Femur (tissue), 1 donor: ENCODE measurements around the gene PLPPR4.
"Not testable (repeated sequence)": the region's sequence is repeated elsewhere in the genome, so short reads cannot be mapped to it uniquely, and the experiment has no call there.

ENCODE experiments used
- DNase-seq: peaks from one replicate; pipeline ENCODE4 v3.0.0-alpha.2; 2017

The PLPPR4 gene

DNA sequence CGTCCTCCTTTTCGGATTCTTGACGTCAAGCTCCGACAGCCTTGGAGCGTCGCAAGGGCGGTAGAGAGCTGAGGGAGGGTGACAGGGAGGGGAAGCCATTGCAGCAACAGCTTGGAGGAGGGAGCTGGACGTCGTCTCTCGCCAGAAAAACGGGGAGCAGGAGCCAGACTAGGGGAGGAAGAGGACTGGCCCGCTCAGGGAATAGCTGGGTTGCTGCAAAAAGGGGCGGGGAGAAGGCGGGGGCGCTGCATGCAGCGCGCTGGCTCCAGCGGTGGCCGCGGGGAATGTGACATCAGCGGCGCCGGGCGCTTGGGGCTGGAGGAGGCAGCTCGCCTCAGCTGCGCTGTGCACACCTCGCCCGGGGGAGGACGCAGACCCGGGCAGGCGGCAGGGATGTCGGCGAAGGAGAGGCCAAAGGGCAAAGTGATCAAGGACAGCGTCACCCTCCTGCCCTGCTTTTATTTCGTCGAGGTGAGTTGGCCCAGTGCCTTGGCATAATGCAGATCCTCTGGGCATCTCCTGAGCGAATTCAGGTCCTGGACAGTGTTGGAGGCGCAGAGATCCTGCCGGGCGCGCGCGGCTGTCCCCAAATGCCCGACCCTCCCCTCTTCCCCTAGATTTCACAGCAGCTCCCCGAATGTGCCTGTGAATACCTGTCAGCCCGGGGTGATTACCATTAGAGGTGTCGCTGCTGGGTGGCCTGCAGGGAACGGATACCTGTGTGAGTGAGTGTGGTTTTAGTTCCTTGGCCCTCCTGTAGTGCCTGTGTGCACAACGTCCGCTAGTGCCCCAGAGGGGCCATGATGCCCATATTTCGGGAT lies at the start of gene PLPPR4:
TSS of gene PLPPR4 (plus strand) at position 292 of the 821 bp plus-strand sequence. CDS start at position 394, 102 bp downstream.
- DNase-seq = peak; percentile 81

- DNase-seq = no peak
Observed at GRCh38 chr1:99216956-99217355, 47.3 kb upstream of the PLPPR4 start.

GRCh38 chr1:99217599-99217998 lies 46.7 kb upstream of the PLPPR4 start:
- no peak for DNase-seq

DNA sequence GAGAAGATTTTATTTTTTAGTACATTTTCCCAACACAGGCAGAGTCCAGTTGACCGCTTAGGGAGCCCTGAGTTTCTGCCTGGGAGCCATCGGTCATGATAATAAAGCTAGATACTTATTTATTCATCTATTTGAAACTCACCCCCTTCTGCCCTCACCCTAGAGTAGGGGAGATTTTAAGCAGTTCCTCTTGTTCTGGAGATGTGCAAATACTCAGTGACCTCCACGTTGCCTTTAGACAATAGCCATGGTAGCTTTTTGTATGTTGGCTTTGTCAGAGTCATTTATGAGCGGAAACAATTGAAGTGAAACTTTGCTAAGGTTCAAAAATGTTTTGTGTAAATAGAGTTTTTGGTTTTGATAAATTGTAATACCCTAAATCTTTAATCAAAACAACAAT lies 45.7 kb upstream of the PLPPR4 start:
- no peak for DNase-seq

DNA sequence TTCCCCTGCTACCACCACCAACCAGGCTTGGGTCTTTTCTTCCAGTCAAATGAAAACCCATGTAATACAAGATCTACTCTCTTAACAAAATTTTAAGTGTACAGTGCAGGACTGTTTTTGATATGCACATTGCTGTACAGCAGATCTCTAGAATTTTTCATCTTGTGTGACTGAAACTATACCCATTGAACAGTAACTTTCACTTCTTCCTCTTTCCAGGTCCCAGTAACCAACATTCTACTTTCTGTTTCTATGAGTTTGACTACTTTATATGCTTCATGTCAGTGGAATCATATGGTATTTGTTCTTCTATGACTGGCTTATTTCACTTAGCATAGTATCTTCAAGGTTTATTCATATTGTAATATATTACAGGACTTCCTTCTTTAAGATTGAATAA lies 45.3 kb upstream of the PLPPR4 start:
- DNase-seq = no peak

GRCh38 chr1:99227056-99227897 lies 37.0 kb upstream of the PLPPR4 start:
- DNase-seq = no peak

GRCh38 chr1:99228153-99228552 lies 36.1 kb upstream of the PLPPR4 start:
- no peak for DNase-seq

- no peak for DNase-seq
Observed at GRCh38 chr1:99229122-99229521, 35.2 kb upstream of the PLPPR4 start.

DNA sequence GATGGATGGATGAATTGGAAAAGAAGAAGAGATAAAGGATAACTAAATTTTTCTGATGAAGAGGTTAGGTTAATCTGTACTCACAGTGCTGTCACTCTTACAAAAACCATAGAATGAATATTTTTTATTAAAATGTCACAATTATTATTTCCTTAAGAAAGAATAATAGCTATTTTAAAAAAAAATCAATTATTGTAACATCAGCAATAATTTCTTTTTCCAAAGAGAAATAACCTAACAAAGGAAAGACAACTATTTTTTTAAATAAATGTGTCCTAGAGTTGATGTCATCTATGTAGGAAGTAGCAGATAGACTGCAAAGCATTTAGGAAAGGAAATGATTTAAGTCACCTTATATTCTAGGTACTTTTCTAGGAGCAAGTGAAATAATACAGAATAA lies 33.6 kb upstream of the PLPPR4 start:
- DNase-seq = no peak

DNA sequence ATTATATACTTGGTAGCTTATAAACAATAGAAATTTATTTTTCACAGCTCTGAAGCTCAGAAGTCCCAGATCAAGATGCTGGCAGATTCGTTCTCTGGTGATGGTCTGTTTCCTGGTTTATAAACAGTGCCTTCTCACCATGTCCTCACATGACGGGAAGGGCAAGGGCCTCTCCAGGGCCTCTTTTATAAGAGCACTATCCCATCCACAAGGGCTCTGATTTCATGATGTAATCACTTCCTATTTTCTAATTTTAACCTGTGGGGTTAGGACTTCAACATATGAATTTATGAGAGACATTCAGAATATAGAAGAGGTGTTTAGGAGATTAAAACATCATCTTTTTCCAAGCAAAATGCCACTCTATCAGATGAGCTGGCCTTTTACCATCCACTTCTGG lies 32.1 kb upstream of the PLPPR4 start:
- DNase-seq = no peak

DNA sequence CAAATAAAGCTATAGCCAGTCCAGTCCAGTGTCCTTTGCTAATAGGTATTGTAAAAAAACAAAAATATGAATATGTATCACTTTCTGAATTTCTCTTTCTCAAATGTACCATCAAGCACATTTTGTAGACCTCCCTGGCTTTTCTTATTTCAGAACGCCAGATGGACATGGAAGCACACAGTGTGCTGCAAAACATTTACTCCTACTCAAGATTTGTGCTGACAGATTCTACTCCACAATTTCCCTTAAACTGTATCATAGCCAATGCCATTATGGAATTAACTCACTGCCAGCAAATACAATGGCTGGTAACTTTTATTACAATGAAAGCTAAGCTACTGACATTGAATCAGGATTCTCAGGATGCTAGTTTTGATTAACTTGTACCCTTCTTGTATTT lies 30.8 kb upstream of the PLPPR4 start:
- no peak for DNase-seq

- DNase-seq = no peak
Observed at GRCh38 chr1:99236756-99237155, 27.5 kb upstream of the PLPPR4 start.

GRCh38 chr1:99239690-99240089 lies 24.6 kb upstream of the PLPPR4 start:
- no peak for DNase-seq

DNA sequence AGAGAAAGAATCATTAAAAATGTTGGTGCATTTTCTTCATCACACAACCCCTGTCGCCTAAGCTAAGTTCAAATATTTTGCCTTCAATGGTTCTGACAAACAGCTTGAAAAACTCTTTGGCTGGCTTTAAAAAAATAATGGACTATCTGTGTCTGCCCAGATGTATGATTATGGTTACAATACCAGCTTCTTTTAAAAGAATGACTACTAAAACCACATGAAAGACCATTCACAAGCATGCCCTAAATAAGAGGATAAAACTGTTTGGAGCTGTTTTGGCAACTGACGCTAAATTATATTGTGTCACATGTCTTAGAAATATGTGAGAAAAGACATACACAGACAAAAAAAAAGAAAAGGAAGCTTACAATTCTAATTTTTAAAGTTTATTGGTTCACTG lies 23.7 kb upstream of the PLPPR4 start:
- DNase-seq = no peak

GRCh38 chr1:99246152-99246551 lies 18.1 kb upstream of the PLPPR4 start:
- no peak for DNase-seq

GRCh38 chr1:99247199-99247598 lies 17.1 kb upstream of the PLPPR4 start:
- no peak for DNase-seq

DNA sequence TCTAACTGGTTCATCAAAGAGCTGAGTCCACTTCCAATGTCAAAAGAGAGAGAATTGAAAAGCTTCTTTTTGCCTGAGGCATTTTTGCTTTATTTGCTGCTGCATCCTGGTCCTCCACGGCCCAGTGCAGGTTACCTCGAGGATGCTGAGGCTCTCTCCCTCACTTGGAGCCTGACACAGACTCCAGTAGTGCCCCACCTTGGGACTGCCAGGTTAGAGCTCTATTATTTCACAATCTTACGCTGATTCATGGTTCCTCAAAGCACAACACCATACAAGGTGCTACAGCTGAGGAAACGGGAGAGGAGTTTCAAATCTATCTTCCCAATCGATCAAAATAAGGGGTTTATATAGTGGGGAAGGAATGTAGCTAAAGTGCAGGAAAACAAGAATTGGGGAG lies 13.6 kb upstream of the PLPPR4 start:
- no peak for DNase-seq

- DNase-seq = no peak
Observed at GRCh38 chr1:99251308-99251707, 13.0 kb upstream of the PLPPR4 start.

DNA sequence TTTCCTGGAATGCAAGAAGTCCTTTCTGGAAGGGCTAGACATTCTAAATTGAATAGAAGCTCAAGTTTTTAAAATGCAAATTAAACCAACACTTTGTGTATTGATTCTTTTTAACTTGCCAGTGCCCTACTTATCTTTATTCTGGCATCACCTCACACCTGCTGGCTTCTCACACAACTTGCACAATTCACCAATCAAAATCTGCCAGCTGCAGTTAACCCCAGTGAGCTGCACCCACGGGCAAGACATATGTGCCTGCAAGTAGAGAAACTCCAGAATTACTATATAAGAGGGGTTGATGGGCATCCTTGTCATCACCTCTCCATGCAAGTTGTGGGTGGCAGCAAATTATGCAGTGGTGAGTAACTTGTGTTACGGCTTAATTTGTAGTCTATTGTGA lies 11.7 kb upstream of the PLPPR4 start:
- DNase-seq = no peak

- DNase-seq = not testable (repeated sequence)
Observed at GRCh38 chr1:99260402-99260801, 3.9 kb upstream of the PLPPR4 start.

GRCh38 chr1:99265124-99265523 lies 832 bp downstream of the PLPPR4 start:
- DNase-seq = no peak

GRCh38 chr1:99266726-99267125 lies 2.4 kb downstream of the PLPPR4 start:
- DNase-seq = no peak

GRCh38 chr1:99268021-99268420 lies 3.7 kb downstream of the PLPPR4 start:
- DNase-seq = no peak

GRCh38 chr1:99269321-99269720 lies 5.0 kb downstream of the PLPPR4 start:
- no peak for DNase-seq
